ENCODE results near the gene CYB561.
A peak's percentile ranks its signal among the peaks of the same experiment; 100 is the strongest.

CYB561 gene, protein sequence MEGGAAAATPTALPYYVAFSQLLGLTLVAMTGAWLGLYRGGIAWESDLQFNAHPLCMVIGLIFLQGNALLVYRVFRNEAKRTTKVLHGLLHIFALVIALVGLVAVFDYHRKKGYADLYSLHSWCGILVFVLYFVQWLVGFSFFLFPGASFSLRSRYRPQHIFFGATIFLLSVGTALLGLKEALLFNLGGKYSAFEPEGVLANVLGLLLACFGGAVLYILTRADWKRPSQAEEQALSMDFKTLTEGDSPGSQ

DNA sequence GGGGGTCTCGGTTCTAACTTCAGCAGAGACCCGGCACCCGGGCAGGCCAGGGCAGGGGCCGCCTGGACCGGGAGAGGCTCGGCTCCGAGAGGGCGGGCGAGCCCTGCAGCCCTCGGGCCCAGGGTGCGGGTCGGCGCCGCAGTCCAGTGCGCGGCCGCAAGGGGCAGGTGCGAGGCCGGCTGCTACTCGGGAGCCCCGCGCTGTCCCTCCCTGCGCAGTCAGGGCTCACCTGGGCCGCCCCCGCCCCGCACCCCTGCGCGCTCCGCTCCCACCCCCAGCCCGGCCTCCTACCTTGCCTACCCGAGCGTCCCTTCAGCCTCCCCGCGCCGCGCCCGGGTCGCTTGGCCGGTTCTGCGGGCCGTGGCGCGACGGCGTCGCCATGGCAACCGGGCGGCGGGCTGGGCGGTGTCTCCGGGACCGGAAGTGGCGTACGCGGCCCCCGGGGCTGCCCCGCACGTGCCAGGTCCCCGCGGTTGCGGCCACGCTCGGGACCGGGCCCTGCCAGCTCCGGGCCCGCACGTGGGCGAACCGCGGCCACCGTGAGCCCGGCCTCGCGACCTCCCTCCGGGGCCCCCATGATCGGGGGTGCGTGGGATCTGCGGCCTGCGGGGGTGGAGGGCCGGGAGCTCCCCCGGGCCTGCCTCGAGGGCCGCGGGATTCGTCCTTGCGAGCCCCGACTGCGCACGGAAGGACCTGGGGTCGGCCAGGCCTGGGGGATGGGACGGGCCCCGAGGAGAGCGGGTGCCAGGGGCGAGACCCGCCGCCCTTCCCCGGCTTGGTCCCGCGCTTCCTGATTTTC lies at the start of gene CYB561:
TSS of gene CYB561 (minus strand) at position 353 of the 799 bp plus-strand sequence. CDS start 8,759 bp downstream, outside the sequence.
- DNase-seq = peak; percentile 89

DNA sequence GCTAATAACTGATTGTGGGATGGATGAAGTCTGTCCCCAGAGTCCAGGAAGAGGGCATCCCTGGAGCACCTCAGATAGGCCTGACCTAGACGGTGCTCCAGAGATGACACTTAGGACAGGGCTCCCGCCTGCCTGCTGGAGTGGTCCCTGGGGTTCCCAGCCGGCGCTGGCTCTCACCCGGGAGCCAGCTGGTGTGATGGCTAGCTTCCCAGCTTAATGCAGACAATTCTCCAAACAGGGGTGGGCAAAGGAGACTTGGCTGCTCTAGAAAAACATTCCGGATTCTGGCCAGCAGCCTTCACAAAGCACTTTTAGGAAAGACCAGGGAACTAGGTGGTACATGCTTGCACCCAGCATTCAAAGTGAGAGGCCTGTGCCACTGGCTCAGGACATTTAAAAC lies 49.4 kb upstream of the CYB561 start:
- DNase-seq = no peak

- no peak for DNase-seq
Observed at GRCh38 chr17:63494300-63494928, 48.3 kb upstream of the CYB561 start.

DNA sequence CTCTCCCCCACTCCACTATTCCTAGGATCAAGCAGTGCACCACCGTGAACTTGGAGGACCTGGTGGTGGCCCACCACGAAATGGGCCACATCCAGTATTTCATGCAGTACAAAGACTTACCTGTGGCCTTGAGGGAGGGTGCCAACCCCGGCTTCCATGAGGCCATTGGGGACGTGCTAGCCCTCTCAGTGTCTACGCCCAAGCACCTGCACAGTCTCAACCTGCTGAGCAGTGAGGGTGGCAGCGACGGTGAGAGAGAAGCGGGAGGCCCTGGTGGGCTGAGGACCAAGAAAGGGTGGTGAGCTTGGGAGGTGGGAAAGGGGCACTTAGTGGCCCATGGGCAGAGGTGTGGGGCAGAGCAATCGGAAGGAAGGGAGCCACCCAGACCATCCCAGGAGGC lies 47.3 kb upstream of the CYB561 start:
- no peak for DNase-seq

DNA sequence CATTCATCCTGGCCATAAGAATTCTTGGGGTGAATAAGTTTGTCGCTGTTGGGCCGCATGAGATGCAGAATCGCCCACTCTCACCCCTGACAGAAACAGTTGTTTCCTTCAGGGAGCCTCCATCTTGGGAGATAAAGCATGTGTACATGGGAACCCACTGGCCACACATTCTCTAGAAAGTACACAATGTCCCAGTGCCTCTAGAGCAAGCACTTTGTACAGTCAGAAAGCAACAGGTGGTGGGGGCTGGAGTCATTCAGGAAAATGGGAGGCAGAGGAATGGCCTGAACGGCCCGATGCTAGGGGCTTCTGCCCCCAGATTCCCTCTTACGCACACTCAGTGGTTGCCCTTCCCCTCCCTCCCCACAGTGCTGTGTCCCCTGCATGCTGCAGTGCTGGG lies 46.8 kb upstream of the CYB561 start:
- no peak for DNase-seq

GRCh38 chr17:63491977-63492618 lies 46.0 kb upstream of the CYB561 start:
- DNase-seq = no peak

DNA sequence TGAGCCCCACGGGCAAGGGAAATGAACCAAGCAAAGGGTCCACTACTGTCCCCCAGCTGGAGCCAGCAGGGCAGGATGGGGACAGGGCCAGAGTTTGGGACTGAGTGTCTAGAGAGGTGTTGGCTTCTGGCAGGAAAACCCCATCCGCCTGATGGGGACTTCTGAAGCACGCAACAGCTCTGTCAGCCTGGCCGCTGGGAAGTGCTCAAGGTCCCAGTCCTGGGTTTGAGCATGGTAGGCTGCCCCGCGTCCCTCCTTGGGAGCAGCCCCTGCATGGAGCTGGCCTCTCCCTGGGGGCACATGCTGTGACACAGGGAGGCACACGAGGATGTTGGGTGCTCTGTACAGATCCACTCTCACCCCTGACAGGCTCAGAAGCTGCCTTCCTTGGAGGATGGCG lies 45.3 kb upstream of the CYB561 start:
- DNase-seq = no peak

DNA sequence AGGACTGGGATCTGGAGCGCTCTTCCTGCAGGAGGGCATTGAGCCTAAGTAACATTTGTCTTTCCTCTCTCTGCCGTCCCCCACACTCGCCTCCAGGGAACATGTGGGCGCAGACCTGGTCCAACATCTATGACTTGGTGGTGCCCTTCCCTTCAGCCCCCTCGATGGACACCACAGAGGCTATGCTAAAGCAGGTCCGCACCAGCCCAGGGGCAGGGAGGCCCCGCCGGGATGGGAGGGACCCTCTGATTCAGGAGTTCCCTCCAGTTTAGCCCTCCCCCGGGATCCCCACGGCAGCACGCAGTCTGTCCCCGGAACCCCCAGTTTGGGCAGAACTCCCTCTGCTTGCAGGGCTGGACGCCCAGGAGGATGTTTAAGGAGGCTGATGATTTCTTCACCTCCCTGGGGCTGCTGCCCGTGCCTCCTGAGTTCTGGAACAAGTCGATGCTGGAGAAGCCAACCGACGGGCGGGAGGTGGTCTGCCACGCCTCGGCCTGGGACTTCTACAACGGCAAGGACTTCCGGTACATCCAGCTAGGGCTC lies 44.8 kb upstream of the CYB561 start:
- DNase-seq = no peak

- no peak for DNase-seq
Observed at GRCh38 chr17:63490329-63490728, 44.2 kb upstream of the CYB561 start.

GRCh38 chr17:63489291-63489690 lies 43.2 kb upstream of the CYB561 start:
- DNase-seq = no peak

DNA sequence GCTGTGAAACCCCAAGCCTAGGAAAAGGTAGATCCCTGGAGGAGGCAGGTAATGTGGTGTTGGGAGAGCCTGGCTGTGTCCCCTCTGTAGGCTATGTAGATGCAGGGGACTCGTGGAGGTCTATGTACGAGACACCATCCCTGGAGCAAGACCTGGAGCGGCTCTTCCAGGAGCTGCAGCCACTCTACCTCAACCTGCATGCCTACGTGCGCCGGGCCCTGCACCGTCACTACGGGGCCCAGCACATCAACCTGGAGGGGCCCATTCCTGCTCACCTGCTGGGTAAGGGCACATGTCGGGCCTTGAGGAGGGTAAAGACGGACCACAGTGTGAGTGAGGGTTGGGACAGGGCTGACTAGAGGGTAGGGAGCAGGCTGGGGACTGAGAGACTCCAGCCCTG lies 42.7 kb upstream of the CYB561 start:
- DNase-seq = no peak

DNA sequence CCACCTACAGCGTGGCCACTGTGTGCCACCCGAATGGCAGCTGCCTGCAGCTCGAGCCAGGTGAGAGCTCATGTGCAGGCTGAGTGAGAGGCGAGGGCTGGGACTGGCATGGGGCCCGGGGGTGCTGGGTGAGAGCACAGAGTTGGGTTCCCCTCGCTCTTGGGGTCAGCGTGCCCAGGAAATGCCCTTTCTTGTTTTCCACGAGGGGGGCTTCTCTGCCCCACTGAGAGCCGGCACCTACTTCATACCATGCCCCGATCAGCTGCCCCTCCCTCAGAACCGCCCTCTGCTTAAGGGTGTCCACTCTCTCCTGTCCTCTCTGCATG lies 40.9 kb upstream of the CYB561 start:
- no peak for DNase-seq

GRCh38 chr17:63486317-63487013 lies 40.4 kb upstream of the CYB561 start:
- no peak for DNase-seq

DNA sequence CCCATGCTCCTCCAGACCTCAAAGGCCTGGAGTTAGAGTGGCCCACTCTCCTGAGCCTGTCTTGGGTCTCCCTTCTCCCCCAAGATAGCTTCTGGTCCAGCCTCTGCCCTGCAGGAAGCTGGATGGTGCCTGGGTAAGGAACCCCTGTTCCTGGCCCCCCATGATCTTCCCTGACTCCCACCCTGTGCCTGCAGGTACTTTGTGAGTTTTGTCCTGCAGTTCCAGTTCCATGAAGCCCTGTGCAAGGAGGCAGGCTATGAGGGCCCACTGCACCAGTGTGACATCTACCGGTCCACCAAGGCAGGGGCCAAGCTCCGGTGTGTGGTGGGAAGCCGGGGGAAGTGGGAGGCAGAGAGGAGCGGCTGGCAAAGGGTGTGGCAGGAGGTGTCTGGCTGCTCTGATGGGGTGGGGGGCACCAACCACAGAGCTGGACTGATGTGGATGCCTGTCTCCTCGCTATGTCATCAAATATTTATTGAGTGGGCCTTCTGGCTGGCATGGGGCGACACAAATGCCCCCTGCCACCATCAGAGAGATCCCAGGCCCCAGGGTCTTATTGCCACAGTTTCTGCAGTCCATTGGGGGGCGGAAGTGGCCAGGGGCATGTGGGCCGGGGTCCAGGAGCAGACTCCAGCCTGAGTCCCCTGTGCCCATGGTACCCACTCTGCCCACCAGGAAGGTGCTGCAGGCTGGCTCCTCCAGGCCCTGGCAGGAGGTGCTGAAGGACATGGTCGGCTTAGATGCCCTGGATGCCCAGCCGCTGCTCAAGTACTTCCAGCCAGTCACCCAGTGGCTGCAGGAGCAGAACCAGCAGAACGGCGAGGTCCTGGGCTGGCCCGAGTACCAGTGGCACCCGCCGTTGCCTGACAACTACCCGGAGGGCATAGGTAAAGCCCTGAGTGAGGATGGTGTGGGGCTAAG lies 37.8 kb upstream of the CYB561 start:
- no peak for DNase-seq

GRCh38 chr17:63483038-63483437 lies 36.9 kb upstream of the CYB561 start:
- DNase-seq = no peak

- DNase-seq = no peak
Observed at GRCh38 chr17:63482509-63482908, 36.4 kb upstream of the CYB561 start.

- no peak for DNase-seq
Observed at GRCh38 chr17:63481488-63481870, 35.4 kb upstream of the CYB561 start.

DNA sequence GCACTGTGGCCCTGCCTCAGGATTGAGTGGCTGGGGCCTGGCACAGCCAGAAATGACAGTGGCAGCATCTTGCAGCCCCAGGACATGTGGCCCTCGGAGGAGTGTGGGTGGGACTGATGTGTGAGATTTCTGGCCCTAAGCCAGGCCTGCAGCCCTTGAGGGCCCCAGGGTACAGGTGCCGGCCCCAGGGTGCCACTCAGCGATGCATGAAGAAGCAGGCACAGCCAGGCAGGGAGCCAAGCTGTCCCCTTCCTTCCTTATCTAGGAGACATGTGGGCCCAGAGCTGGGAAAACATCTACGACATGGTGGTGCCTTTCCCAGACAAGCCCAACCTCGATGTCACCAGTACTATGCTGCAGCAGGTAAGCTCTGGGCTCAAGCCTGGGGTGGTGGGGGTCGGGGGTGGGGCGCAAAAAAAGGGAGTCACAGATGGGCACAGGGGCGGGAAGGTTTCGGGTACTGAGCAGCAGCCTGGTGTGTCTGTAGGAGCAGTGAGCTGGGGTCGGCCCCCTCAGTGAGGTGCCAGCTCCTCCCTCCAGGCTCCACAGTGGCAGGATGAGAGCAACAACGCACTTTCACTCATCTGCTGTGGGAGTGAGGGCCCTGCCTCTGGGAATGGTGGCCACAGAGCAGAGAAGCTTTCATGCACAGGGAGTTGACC lies 34.9 kb upstream of the CYB561 start:
- no peak for DNase-seq

- no peak for DNase-seq
Observed at GRCh38 chr17:63480192-63480784, 34.2 kb upstream of the CYB561 start.

DNA sequence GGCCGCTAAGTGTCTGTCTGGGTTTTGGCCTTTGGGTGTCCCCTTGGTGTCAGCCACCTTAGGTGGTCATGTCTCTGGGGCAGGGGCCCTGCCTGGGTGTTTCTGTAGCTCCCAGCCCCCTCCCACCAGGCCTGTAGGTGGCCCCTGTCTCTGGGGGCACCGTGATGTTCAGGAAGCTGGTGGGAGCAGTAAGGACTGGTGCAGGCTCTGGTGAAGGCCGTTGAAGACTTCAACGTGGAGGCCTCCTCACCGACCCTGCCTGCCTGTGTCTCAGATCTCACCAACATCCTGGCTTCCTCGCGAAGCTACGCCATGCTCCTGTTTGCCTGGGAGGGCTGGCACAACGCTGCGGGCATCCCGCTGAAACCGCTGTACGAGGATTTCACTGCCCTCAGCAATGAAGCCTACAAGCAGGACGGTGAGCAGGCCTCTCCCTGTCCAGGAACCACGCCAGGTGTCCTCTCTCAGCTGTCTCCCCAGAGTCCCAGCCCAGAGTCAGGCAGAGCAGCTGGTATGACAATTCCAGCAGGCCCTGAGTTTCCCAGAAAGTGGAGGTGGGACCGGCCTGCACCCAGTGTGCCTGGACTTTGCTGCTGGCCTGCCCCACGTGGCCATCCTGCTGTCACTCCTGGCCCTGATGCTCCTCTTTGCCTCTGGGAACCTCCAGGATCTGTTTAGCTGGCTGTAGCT lies 33.5 kb upstream of the CYB561 start:
- DNase-seq = no peak
